HUES48 (cell line): ENCODE data around the gene RAB5B.
A peak's percentile ranks its signal among the peaks of the same experiment; 100 is the strongest.
"Not testable (repeated sequence)": the region's sequence is repeated elsewhere in the genome, so short reads cannot be mapped to it uniquely, and the experiment has no call there.

Experiments
- H3K27ac ChIP-seq: one replicate; pipeline ENCODE4 v1.7.0; 2013; ENCODE audit warnings: low read depth, low read length, inconsistent platforms
- H3K27me3 ChIP-seq: 2 replicates; pipeline ENCODE4 v1.6.1; 2013; ENCODE audit warnings: mild to moderate bottlenecking, low read length; ENCODE audit not compliant: control insufficient read depth, insufficient read depth
- H3K36me3 ChIP-seq: 2 replicates; pipeline ENCODE4 v1.6.1; 2013; ENCODE audit warnings: low read length; ENCODE audit not compliant: control insufficient read depth, insufficient read depth
- H3K4me1 ChIP-seq: 2 replicates; pipeline ENCODE4 v1.6.1; 2013; ENCODE audit warnings: mild to moderate bottlenecking, low read length; ENCODE audit not compliant: control insufficient read depth, insufficient read depth
- H3K4me3 ChIP-seq: 2 replicates; pipeline ENCODE4 v1.5.1; 2013; ENCODE audit warnings: mild to moderate bottlenecking, low read depth, low read length
- H3K9ac ChIP-seq: 2 replicates; pipeline ENCODE4 v1.6.1; 2013; ENCODE audit warnings: mild to moderate bottlenecking, low read depth, low read length, moderate library complexity
- H3K9me3 ChIP-seq: 2 replicates; pipeline ENCODE4 v1.6.1; 2013; ENCODE audit warnings: low read length; ENCODE audit not compliant: control insufficient read depth, insufficient read depth

The RAB5B gene

GRCh38 chr12:56003376-56003775 lies 29.5 kb downstream of the RAB5B start:
- not testable (repeated sequence) for H3K9ac ChIP-seq, H3K27ac ChIP-seq, H3K4me1 ChIP-seq, H3K27me3 ChIP-seq, H3K9me3 ChIP-seq, H3K4me3 ChIP-seq
- H3K36me3 ChIP-seq, result peaks cover 30% of the 10 kb centered on the region

GRCh38 chr12:56004211-56004610 lies 30.3 kb downstream of the RAB5B start:
- Histone ChIP-seq H3K4me1 (peaks cover 4% of the 10 kb centered on the region; the same call in 1 of the 2 replicates), H3K27me3 (no peaks in the 10 kb centered on the region), H3K9ac (no peak overlapping the region), H3K4me3 (no peak overlapping the region), H3K27ac (no peak overlapping the region), H3K36me3 (peaks cover 30% of the 10 kb centered on the region), H3K9me3 (no peaks in the 10 kb centered on the region)

- H3K27ac ChIP-seq, result peak overlapping the region; percentile 94
- peaks cover 4% of the 10 kb centered on the region; the same call in 1 of the 2 replicates for H3K4me1 ChIP-seq
These were observed 34.0 kb downstream of the RAB5B start for GRCh38 chr12:56007564-56008559.

DNA sequence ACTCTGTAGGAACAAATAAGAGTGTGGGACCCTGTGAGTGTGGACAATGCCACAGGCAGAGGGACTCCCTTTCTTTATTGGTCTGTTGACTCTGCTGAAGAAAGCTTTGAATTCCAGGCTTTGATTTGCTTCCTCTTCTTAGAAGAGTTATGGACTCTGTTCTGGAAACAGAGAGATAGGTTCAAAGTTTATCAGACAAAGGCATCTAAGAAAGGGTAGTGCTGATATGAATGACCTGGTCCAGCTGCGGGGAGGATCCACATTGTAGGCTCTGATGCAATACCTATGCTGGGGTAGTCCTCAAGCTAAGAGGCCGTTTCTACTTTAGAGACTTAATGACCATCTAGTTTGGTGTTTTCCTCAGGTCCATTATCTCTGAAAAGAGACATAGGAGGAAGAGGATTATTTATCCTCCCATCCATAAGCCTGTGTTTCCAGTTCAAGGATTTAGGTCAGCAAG lies 36.3 kb downstream of the RAB5B start:
- Histone ChIP-seq H3K36me3 (peaks cover 5% of the 10 kb centered on the region; the same call in 1 of the 2 replicates), H3K9me3 (no peaks in the 10 kb centered on the region), H3K9ac (no peak overlapping the region), H3K4me1 (peaks cover 4% of the 10 kb centered on the region; the same call in 1 of the 2 replicates), H3K27ac (no peak overlapping the region), H3K4me3 (no peak overlapping the region), H3K27me3 (no peaks in the 10 kb centered on the region)

More at GRCh38 chr12:56007564-56008559, 34.0 kb downstream of the RAB5B start:
- Histone ChIP-seq H3K4me3 (peak overlapping the region; percentile 95), H3K36me3 (peaks cover 25% of the 10 kb centered on the region), H3K9me3 (no peaks in the 10 kb centered on the region), H3K27me3 (no peaks in the 10 kb centered on the region), H3K9ac (peak overlapping the region; percentile 68)

DNA sequence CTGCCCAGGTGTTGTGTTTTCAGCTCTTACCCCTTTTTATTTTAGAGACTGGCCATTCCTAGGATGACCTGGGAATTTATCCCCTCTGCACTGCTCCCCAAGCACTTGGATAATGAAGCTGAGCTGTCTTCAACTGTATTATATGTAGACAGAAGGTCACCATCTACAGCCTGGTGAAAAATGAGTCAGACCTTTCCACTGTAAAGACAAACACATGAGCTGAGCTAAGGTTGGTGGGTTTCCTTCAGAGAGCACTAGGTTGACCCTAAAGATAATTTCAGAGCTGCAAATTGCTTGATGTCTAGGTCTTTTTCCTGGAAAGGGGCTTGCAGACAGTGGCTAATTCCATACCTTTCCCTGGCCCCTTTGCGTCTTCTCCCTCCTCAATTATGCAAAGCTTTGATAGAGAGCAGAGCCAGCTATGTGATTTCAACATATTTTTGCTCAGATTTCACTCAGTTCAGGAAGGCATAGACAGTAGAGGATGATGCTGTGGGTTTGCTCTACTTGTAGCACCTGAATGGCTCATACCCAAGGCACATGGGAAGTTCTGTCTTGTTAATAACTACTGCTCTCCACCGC lies 37.7 kb downstream of the RAB5B start:
- Histone ChIP-seq H3K27me3 (no peaks in the 10 kb centered on the region), H3K9me3 (no peaks in the 10 kb centered on the region), H3K4me3 (no peak overlapping the region), H3K4me1 (peaks cover 4% of the 10 kb centered on the region; the same call in 1 of the 2 replicates), H3K9ac (no peak overlapping the region), H3K36me3 (peaks cover 5% of the 10 kb centered on the region; the same call in 1 of the 2 replicates), H3K27ac (no peak overlapping the region)

DNA sequence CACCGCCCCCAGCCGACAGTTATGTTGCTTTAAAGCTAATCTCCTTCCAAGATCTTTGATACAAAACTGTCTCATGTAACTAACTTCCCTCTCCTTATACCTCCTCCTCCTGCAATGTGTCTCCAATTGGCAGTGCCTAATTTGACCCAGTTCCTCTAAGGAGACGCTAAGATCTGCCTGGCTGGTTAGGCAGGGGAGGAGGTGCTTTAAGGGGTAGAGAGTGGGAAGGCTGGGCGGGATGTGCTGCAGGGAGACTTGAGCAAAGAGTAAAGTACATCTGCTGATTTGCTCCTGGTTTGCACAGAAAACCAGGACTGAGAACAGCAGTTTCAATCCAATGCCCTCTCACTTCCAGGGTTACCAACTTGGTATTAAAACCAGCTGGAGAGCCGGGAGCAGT lies 39.6 kb downstream of the RAB5B start:
- no peak overlapping the region for H3K27ac ChIP-seq
- H3K4me1 ChIP-seq, result no peaks in the 10 kb centered on the region
- H3K27me3 ChIP-seq, result no peaks in the 10 kb centered on the region
- peaks cover 9% of the 10 kb centered on the region; the same call in 1 of the 2 replicates for H3K36me3 ChIP-seq
- no peak overlapping the region for H3K9ac ChIP-seq
- H3K9me3 ChIP-seq, result no peaks in the 10 kb centered on the region
- no peak overlapping the region for H3K4me3 ChIP-seq

DNA sequence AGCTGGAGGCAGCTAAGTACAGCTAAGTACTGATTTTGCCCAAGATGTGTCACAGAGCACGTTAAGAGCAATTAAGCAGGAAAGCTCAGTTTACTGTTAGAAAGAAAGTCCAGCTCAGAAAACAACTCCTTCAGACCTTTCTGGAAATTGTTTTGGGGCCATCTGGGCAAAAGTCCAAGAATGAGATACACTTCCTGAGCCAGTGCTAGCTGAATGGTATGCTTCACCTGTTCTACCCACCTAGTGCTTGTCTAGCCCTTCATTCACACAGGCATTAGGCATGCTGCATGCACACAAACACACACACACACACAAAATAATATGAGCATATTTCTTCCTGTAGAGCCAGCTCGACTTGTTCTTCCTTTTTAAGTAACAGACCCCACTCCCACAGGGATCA lies 40.3 kb downstream of the RAB5B start:
- Histone ChIP-seq H3K9ac (no peak overlapping the region), H3K4me1 (no peaks in the 10 kb centered on the region), H3K36me3 (peaks cover 10% of the 10 kb centered on the region; the same call in 1 of the 2 replicates), H3K27me3 (no peaks in the 10 kb centered on the region), H3K27ac (no peak overlapping the region), H3K4me3 (no peak overlapping the region), H3K9me3 (no peaks in the 10 kb centered on the region)

DNA sequence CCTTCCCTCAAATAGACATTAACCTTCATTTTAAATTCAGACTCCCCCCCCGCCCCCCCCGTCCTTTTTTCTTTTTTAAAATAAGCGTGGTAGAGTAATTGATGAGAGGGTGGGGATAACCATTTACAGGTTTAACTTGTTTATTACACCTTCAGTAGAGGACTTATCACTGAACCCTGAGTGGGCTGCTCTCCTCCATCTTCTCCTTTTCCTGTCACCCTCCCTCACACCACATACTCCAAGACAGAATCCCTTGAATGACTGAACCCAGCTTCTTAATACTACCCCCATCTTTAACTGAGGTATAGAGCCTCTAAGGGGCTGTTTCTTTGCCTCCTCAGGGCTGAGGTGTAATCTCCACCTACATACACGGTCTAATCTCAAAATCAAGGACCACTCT lies 43.3 kb downstream of the RAB5B start:
- H3K4me1 ChIP-seq, result peaks cover 20% of the 10 kb centered on the region
- H3K4me3 ChIP-seq, result no peak overlapping the region
- no peaks in the 10 kb centered on the region for H3K27me3 ChIP-seq
- no peak overlapping the region for H3K27ac ChIP-seq
- no peaks in the 10 kb centered on the region for H3K9me3 ChIP-seq
- no peak overlapping the region for H3K9ac ChIP-seq
- peaks cover 6% of the 10 kb centered on the region; the same call in 1 of the 2 replicates for H3K36me3 ChIP-seq

DNA sequence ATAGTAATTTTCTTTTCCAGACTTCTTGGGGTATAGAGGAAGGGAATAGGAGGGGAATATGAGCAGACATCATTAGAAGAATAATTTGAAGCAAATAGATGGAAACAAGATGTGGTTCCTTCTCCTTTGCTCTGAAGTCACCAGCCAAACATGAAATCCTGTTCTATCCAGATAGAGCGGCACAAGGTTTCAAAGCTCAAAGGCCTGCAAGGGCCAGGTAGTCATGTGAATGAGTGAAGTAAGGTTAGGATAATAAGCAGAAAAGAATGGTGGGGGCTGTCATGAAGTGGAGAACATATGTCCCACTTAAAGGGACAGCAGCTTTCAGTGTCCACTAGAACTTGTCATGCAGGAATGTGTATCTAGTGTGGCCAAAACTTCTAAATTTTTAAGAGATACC lies 44.5 kb downstream of the RAB5B start:
- no peak overlapping the region for H3K4me3 ChIP-seq
- H3K4me1 ChIP-seq, result peaks cover 23% of the 10 kb centered on the region
- no peak overlapping the region for H3K27ac ChIP-seq
- H3K27me3 ChIP-seq, result no peaks in the 10 kb centered on the region
- no peaks in the 10 kb centered on the region for H3K9me3 ChIP-seq
- peaks cover 6% of the 10 kb centered on the region; the same call in 1 of the 2 replicates for H3K36me3 ChIP-seq
- H3K9ac ChIP-seq, result no peak overlapping the region

GRCh38 chr12:56020423-56021184 lies 46.7 kb downstream of the RAB5B start, which contains the start of gene IKZF4:
Gene IKZF4 (plus strand): TSS chr12:56021043. CDS start chr12:56021494, 451 bp downstream.
- Histone ChIP-seq H3K4me3 (peak within 1 kb of the TSS; percentile 51), H3K27me3 (no peaks in the 10 kb centered on the region), H3K9ac (peak within 1 kb of the TSS; percentile 39; the same call in 1 of the 2 replicates), H3K9me3 (no peaks in the 10 kb centered on the region), H3K27ac (peak within 1 kb of the TSS; percentile 66), H3K4me1 (peaks cover 23% of the 10 kb centered on the region), H3K36me3 (peaks cover 17% of the 10 kb centered on the region)
